ENCODE results near the gene PRKCE.

Gene PRKCE

GRCh38 chr2:46127176-46127575, 475.7 kb downstream of the PRKCE start:
- Mint-ChIP-seq H3K4me1 (ENCODE audit: low read depth) (peaks cover 9% of the 10 kb centered on the region), H3K9me3 (no peaks in the 10 kb centered on the region), H3K4me3 (no peak overlapping the region), H3K27me3 (no peaks in the 10 kb centered on the region), H3K27ac (no peak overlapping the region), H3K36me3 (ENCODE audit: low read depth) (no peaks in the 10 kb centered on the region)
- intact Hi-C loops (cut with micrococcal nuclease): no loop called here

GRCh38 chr2:46130511-46130910, 479.0 kb downstream of the PRKCE start:
- H3K27ac Mint-ChIP-seq: no peak overlapping the region
- H3K9me3 Mint-ChIP-seq: no peaks in the 10 kb centered on the region
- peaks cover 9% of the 10 kb centered on the region for H3K4me1 Mint-ChIP-seq (ENCODE audit: low read depth)
- no peaks in the 10 kb centered on the region for H3K27me3 Mint-ChIP-seq
- intact Hi-C loops (cut with micrococcal nuclease): no loop called here
- no peak overlapping the region for H3K4me3 Mint-ChIP-seq
- no peaks in the 10 kb centered on the region for H3K36me3 Mint-ChIP-seq (ENCODE audit: low read depth)

DNA sequence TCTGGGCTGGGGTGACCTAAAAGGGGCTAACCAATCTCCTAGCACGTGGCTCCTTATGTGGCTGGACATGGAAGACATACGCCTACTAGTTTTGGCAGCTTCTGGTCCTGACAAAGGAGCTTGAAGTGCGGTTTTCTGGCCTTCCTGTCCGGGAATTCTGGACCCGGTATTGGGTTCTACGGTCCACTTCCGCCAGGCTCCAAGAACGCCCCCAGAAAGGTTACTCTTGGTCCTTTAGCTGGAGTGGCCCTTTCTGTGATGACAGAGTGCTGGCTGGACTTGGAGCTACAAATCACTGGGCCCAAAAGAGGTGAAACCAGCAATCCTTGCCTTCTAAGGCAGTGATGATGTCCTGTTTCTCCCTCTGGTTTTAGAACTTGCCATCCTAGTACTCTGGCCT, 481.5 kb downstream of the PRKCE start:
- H3K4me3 Mint-ChIP-seq: no peak overlapping the region
- H3K9me3 Mint-ChIP-seq: no peaks in the 10 kb centered on the region
- no peaks in the 10 kb centered on the region for H3K27me3 Mint-ChIP-seq
- no peak overlapping the region for H3K27ac Mint-ChIP-seq
- intact Hi-C loops (cut with micrococcal nuclease): no loop called here
- H3K4me1 Mint-ChIP-seq (ENCODE audit: low read depth): peaks cover 9% of the 10 kb centered on the region
- no peaks in the 10 kb centered on the region for H3K36me3 Mint-ChIP-seq (ENCODE audit: low read depth)

DNA sequence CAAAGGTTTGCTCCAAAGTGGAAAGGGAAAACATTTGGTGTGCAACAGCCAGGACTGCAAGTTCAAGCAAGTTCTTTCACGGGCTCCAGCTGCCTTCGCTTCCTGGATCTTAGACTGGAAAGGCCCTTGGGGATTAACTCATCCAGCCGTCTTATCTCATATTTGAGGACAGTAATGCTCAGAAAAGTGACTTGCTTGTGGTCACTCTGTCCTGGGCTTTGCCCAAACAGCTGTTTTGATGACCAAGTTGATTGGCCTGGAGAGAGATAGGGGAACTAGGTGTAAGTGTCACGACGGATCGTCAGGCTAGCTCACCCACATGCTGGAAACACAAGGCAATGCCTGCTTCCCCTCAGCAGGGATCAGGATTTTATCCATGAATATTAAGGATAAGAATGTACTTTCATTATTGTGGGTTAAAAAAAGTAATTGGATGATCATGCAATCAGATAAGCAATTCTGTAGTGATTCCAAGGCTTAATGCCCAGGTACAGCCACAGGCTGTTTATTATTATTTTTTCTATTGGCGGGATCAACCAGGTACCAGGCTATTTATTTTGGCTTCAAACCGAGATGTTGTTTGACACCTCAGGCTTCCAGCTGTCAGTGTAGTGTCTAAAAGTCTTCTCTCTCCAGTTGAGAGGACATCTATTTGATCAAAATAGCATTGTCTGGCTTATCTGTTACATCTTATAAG, 483.2 kb downstream of the PRKCE start:
- Mint-ChIP-seq H3K36me3 (ENCODE audit: low read depth) (no peaks in the 10 kb centered on the region), H3K9me3 (no peaks in the 10 kb centered on the region), H3K4me3 (no peak overlapping the region), H3K27ac (no peak overlapping the region), H3K27me3 (no peaks in the 10 kb centered on the region), H3K4me1 (ENCODE audit: low read depth) (peaks cover 9% of the 10 kb centered on the region)
- intact Hi-C loops (cut with micrococcal nuclease): no loop called here

GRCh38 chr2:46135228-46135855, 483.9 kb downstream of the PRKCE start:
- no peaks in the 10 kb centered on the region for H3K9me3 Mint-ChIP-seq
- intact Hi-C loops (cut with micrococcal nuclease): no loop called here
- H3K4me3 Mint-ChIP-seq: no peak overlapping the region
- peaks cover 9% of the 10 kb centered on the region for H3K4me1 Mint-ChIP-seq (ENCODE audit: low read depth)
- no peaks in the 10 kb centered on the region for H3K36me3 Mint-ChIP-seq (ENCODE audit: low read depth)
- H3K27me3 Mint-ChIP-seq: no peaks in the 10 kb centered on the region
- no peak overlapping the region for H3K27ac Mint-ChIP-seq

GRCh38 chr2:46135958-46136357, 484.5 kb downstream of the PRKCE start:
- no peaks in the 10 kb centered on the region for H3K9me3 Mint-ChIP-seq
- H3K4me1 Mint-ChIP-seq (ENCODE audit: low read depth): peaks cover 7% of the 10 kb centered on the region
- intact Hi-C loops (cut with micrococcal nuclease): no loop called here
- H3K27me3 Mint-ChIP-seq: no peaks in the 10 kb centered on the region
- H3K27ac Mint-ChIP-seq: no peak overlapping the region
- no peak overlapping the region for H3K4me3 Mint-ChIP-seq
- H3K36me3 Mint-ChIP-seq (ENCODE audit: low read depth): no peaks in the 10 kb centered on the region

- intact Hi-C loops (cut with micrococcal nuclease): no loop called here
- no peaks in the 10 kb centered on the region for H3K9me3 Mint-ChIP-seq
- H3K36me3 Mint-ChIP-seq (ENCODE audit: low read depth): no peaks in the 10 kb centered on the region
- no peak overlapping the region for H3K4me3 Mint-ChIP-seq
- H3K4me1 Mint-ChIP-seq (ENCODE audit: low read depth): peaks cover 2% of the 10 kb centered on the region
- no peaks in the 10 kb centered on the region for H3K27me3 Mint-ChIP-seq
- no peak overlapping the region for H3K27ac Mint-ChIP-seq
These were observed 485.0 kb downstream of the PRKCE start for GRCh38 chr2:46136481-46136880.

DNA sequence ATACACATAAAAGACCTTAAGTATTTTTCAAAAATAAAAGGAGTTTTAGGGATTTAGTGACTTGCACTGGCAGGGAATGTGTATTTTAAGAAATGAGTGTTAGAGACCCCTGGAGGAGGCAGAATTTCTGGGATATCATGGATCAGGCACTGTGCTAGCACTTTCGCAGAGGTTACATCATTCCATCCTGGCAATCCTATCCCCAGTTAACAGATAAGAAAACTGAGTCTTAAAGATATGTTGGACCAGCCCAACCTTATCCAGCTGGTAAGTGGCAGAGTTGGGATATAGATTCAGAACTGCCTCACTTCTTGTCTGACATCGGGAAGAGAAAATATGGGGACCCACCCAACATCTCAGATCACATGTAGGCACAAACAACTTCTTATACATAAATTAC, 485.5 kb downstream of the PRKCE start:
- intact Hi-C loops (cut with micrococcal nuclease): no loop called here
- no peaks in the 10 kb centered on the region for H3K36me3 Mint-ChIP-seq (ENCODE audit: low read depth)
- H3K27ac Mint-ChIP-seq: no peak overlapping the region
- no peaks in the 10 kb centered on the region for H3K27me3 Mint-ChIP-seq
- no peak overlapping the region for H3K4me3 Mint-ChIP-seq
- no peaks in the 10 kb centered on the region for H3K4me1 Mint-ChIP-seq (ENCODE audit: low read depth)
- no peaks in the 10 kb centered on the region for H3K9me3 Mint-ChIP-seq

GRCh38 chr2:46142546-46143428, 491.3 kb downstream of the PRKCE start:
- Mint-ChIP-seq H3K4me3 (no peak overlapping the region), H3K9me3 (no peaks in the 10 kb centered on the region), H3K27ac (no peak overlapping the region), H3K27me3 (peaks cover 2% of the 10 kb centered on the region), H3K36me3 (ENCODE audit: low read depth) (no peaks in the 10 kb centered on the region), H3K4me1 (ENCODE audit: low read depth) (peaks cover 25% of the 10 kb centered on the region)
- intact Hi-C loops (cut with micrococcal nuclease): no loop called here

- H3K27me3 Mint-ChIP-seq: peaks cover 2% of the 10 kb centered on the region
- H3K36me3 Mint-ChIP-seq (ENCODE audit: low read depth): no peaks in the 10 kb centered on the region
- peaks cover 25% of the 10 kb centered on the region for H3K4me1 Mint-ChIP-seq (ENCODE audit: low read depth)
- no peak overlapping the region for H3K27ac Mint-ChIP-seq
- H3K4me3 Mint-ChIP-seq: no peak overlapping the region
- intact Hi-C loops (cut with micrococcal nuclease): no loop called here
- no peaks in the 10 kb centered on the region for H3K9me3 Mint-ChIP-seq
These were observed 492.1 kb downstream of the PRKCE start for GRCh38 chr2:46143429-46144132.

- intact Hi-C loops (cut with micrococcal nuclease): no loop called here
- H3K4me3 Mint-ChIP-seq: no peak overlapping the region
These were observed 492.8 kb downstream of the PRKCE start for GRCh38 chr2:46144133-46144800.

DNA sequence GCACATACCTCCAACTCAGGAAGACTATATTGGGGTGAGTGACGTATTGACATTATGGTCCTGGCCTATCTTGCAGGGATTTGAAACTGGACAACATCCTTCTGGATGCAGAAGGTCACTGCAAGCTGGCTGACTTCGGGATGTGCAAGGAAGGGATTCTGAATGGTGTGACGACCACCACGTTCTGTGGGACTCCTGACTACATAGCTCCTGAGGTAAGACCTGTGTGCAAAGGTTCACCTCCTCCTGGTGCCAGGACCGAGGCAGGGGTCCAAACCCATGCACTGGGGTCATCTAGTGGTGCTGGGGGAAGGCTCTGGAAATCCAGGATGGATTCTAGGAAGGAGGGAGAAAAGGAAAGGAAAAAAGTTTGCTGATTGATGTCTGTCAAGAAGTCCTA, 493.5 kb downstream of the PRKCE start:
- Mint-ChIP-seq H3K27ac (no peak overlapping the region), H3K9me3 (no peaks in the 10 kb centered on the region), H3K4me3 (no peak overlapping the region), H3K36me3 (ENCODE audit: low read depth) (no peaks in the 10 kb centered on the region), H3K27me3 (peaks cover 2% of the 10 kb centered on the region), H3K4me1 (ENCODE audit: low read depth) (peaks cover 25% of the 10 kb centered on the region)
- intact Hi-C loops (cut with micrococcal nuclease): no loop called here

More at GRCh38 chr2:46144133-46144800, 492.8 kb downstream of the PRKCE start:
- no peak overlapping the region for H3K27ac Mint-ChIP-seq
- H3K27me3 Mint-ChIP-seq: peaks cover 2% of the 10 kb centered on the region
- no peaks in the 10 kb centered on the region for H3K9me3 Mint-ChIP-seq
- no peaks in the 10 kb centered on the region for H3K36me3 Mint-ChIP-seq (ENCODE audit: low read depth)
- H3K4me1 Mint-ChIP-seq (ENCODE audit: low read depth): peaks cover 25% of the 10 kb centered on the region

DNA sequence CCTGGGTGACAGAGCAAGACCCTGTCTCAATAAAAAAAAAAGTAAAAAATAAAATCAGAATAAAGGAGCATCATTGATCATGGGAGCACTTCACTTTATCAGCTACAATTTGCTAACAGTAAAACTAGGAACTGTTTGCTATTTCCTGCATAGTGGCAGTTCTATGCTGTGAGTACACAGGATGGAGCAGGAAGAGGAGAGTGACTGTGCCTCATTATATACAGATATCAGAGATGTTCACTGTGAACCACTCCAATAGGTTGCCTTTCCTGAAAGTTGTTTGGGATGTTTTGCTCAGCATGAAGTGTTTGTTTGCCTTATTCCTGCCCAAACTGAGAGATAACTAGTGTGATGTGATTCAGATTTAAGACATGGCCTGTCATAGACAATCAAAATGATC, 494.4 kb downstream of the PRKCE start:
- H3K27me3 Mint-ChIP-seq: peaks cover 2% of the 10 kb centered on the region
- intact Hi-C loops (cut with micrococcal nuclease): no loop called here
- no peaks in the 10 kb centered on the region for H3K36me3 Mint-ChIP-seq (ENCODE audit: low read depth)
- H3K4me3 Mint-ChIP-seq: no peak overlapping the region
- H3K4me1 Mint-ChIP-seq (ENCODE audit: low read depth): peaks cover 25% of the 10 kb centered on the region
- no peaks in the 10 kb centered on the region for H3K9me3 Mint-ChIP-seq
- H3K27ac Mint-ChIP-seq: no peak overlapping the region
